Measurements from ENCODE around the gene DHCR7. TPM values are rescaled to one million over a fixed set of nuclear protein-coding genes. Genes with fewer than 3 reads are reported as not detected.

The DHCR7 gene
- total and polyA plus RNA-seq, 2 experiments from 2014 or later = 140 to 303 TPM

DNA sequence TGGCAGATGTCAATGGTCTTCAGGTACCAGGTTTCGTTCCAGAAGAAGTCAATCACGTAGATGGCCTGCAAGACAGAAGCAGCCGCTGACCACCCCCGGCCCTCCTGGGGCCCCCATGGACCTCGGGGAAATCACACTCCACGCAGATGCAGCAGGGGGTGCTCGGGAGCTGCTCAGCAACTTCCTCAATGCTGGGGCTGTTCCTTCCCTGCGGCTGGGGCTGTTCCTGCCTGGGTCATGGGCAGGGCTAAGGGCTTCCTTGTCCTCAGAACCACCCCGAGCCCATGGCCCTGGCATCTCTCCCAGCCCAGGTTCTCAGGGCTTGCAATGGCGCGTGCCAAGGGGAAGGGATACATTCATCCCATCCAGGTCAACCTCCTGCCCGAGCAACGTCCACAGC, 10.3 kb downstream of the DHCR7 start:
- H3K4me3 ChIP-seq = no peak overlapping the region
- H4K20me1 ChIP-seq (ENCODE audit: insufficient read depth, poor library complexity, severe bottlenecking) = no peaks in the 10 kb centered on the region
- H3K9me2 ChIP-seq (replicated peaks; ENCODE audit: insufficient read depth) = no peaks in the 10 kb centered on the region
- no peaks in the 10 kb centered on the region for H3K79me2 ChIP-seq
- H3K36me3 ChIP-seq (replicated peaks; ENCODE audit: insufficient read depth, low read depth) = no peaks in the 10 kb centered on the region
- no peak overlapping the region for H2AFZ ChIP-seq
- peaks cover 13% of the 10 kb centered on the region for H3K4me1 ChIP-seq (ENCODE audit: insufficient read depth)
- no peak for DNase-seq (ENCODE audit: low spot score)
- TF ChIP-seq EZH2 (IDR thresholded peaks at IDR 0.05; ENCODE audit: borderline replicate concordance) = no peak
- TF ChIP-seq, protein P1, sequence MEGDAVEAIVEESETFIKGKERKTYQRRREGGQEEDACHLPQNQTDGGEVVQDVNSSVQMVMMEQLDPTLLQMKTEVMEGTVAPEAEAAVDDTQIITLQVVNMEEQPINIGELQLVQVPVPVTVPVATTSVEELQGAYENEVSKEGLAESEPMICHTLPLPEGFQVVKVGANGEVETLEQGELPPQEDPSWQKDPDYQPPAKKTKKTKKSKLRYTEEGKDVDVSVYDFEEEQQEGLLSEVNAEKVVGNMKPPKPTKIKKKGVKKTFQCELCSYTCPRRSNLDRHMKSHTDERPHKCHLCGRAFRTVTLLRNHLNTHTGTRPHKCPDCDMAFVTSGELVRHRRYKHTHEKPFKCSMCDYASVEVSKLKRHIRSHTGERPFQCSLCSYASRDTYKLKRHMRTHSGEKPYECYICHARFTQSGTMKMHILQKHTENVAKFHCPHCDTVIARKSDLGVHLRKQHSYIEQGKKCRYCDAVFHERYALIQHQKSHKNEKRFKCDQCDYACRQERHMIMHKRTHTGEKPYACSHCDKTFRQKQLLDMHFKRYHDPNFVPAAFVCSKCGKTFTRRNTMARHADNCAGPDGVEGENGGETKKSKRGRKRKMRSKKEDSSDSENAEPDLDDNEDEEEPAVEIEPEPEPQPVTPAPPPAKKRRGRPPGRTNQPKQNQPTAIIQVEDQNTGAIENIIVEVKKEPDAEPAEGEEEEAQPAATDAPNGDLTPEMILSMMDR (IDR thresholded peaks at IDR 0.05; ENCODE audit: poor library complexity) = no peak
- TF ChIP-seq EZH2phosphoT487 (IDR thresholded peaks at IDR 0.05; ENCODE audit: low read depth, severe bottlenecking, unreplicated experiment) = no peak
- no peak overlapping the region for H3K27ac ChIP-seq
- H3K9me3 ChIP-seq (ENCODE audit: low read depth) = no peaks in the 10 kb centered on the region
- no peak overlapping the region for H3K4me2 ChIP-seq
- WGBS (ENCODE audit: low lambda C conversion rate, missing lambda C conversion rate) = 89% methylated on average over 13 of the region's 13 CpGs
- no peaks in the 10 kb centered on the region for H3K27me3 ChIP-seq

- Histone ChIP-seq H2AFZ (no peak overlapping the region), H3K27me3 (no peaks in the 10 kb centered on the region), H3K4me1 (ENCODE audit: insufficient read depth) (peaks cover 18% of the 10 kb centered on the region), H3K36me3 (replicated peaks; ENCODE audit: insufficient read depth, low read depth) (no peaks in the 10 kb centered on the region), H3K9me3 (ENCODE audit: low read depth) (no peaks in the 10 kb centered on the region), H3K27ac (no peak overlapping the region), H3K79me2 (no peaks in the 10 kb centered on the region), H3K9me2 (replicated peaks; ENCODE audit: insufficient read depth) (no peaks in the 10 kb centered on the region), H4K20me1 (ENCODE audit: insufficient read depth, poor library complexity, severe bottlenecking) (no peaks in the 10 kb centered on the region), H3K4me2 (no peak overlapping the region), H3K4me3 (no peak overlapping the region)
- WGBS (ENCODE audit: low lambda C conversion rate, missing lambda C conversion rate) = 96% methylated on average over 6 of the region's 6 CpGs
- no peak for DNase-seq (ENCODE audit: low spot score)
- TF ChIP-seq, protein P1 (IDR thresholded peaks at IDR 0.05; ENCODE audit: poor library complexity) = no peak
- TF ChIP-seq EZH2phosphoT487 (IDR thresholded peaks at IDR 0.05; ENCODE audit: low read depth, severe bottlenecking, unreplicated experiment) = no peak
- no peak for TF ChIP-seq EZH2 (IDR thresholded peaks at IDR 0.05; ENCODE audit: borderline replicate concordance)
Observed at GRCh38 chr11:71437399-71437798, 10.8 kb downstream of the DHCR7 start.

GRCh38 chr11:71436861-71437260, 11.3 kb downstream of the DHCR7 start:
- no peak overlapping the region for H2AFZ ChIP-seq
- peaks cover 18% of the 10 kb centered on the region for H3K4me1 ChIP-seq (ENCODE audit: insufficient read depth)
- H3K9me3 ChIP-seq (ENCODE audit: low read depth) = no peaks in the 10 kb centered on the region
- no peak overlapping the region for H3K4me2 ChIP-seq
- H3K27me3 ChIP-seq = no peaks in the 10 kb centered on the region
- no peaks in the 10 kb centered on the region for H3K79me2 ChIP-seq
- H3K27ac ChIP-seq = no peak overlapping the region
- no peak overlapping the region for H3K4me3 ChIP-seq
- H3K36me3 ChIP-seq (replicated peaks; ENCODE audit: insufficient read depth, low read depth) = no peaks in the 10 kb centered on the region
- H4K20me1 ChIP-seq (ENCODE audit: insufficient read depth, poor library complexity, severe bottlenecking) = no peaks in the 10 kb centered on the region
- TF ChIP-seq EZH2 (IDR thresholded peaks at IDR 0.05; ENCODE audit: borderline replicate concordance) = no peak
- TF ChIP-seq EZH2phosphoT487 (IDR thresholded peaks at IDR 0.05; ENCODE audit: low read depth, severe bottlenecking, unreplicated experiment) = no peak
- TF ChIP-seq, protein P1 (IDR thresholded peaks at IDR 0.05; ENCODE audit: poor library complexity) = no peak
- no peak for DNase-seq (ENCODE audit: low spot score)
- 92% methylated on average over 7 of the region's 8 CpGs for WGBS (ENCODE audit: low lambda C conversion rate, missing lambda C conversion rate)
- no peaks in the 10 kb centered on the region for H3K9me2 ChIP-seq (replicated peaks; ENCODE audit: insufficient read depth)

Data from hepatocyte (in vitro differentiated cells).